ENCODE data around the gene TRAIP.
"Not testable (repeated sequence)": the region's sequence is repeated elsewhere in the genome, so short reads cannot be mapped to it uniquely, and the experiment has no call there.

DNA sequence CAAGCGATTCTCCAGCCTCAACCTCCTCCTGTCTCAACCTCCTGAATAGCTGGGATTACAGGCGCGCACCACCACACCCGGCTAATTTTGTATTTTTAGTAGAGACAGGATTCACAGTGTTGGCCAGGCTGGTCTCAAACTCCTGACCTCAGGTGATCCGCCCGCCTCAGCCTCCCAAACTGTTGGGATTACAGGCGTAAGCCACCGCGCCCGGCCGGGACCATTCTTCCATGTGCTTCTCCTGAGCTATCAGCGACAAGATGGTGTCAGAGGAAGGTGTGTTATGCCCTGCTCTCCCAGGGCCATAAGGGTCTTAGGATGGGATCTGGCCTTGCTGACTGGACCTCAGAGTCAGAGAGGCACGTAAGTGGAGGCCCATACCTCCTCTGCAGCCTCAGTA, 48.1 kb upstream of the TRAIP start:
- TF ChIP-seq, protein P1, sequence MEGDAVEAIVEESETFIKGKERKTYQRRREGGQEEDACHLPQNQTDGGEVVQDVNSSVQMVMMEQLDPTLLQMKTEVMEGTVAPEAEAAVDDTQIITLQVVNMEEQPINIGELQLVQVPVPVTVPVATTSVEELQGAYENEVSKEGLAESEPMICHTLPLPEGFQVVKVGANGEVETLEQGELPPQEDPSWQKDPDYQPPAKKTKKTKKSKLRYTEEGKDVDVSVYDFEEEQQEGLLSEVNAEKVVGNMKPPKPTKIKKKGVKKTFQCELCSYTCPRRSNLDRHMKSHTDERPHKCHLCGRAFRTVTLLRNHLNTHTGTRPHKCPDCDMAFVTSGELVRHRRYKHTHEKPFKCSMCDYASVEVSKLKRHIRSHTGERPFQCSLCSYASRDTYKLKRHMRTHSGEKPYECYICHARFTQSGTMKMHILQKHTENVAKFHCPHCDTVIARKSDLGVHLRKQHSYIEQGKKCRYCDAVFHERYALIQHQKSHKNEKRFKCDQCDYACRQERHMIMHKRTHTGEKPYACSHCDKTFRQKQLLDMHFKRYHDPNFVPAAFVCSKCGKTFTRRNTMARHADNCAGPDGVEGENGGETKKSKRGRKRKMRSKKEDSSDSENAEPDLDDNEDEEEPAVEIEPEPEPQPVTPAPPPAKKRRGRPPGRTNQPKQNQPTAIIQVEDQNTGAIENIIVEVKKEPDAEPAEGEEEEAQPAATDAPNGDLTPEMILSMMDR (IDR thresholded peaks at IDR 0.05) = not testable (repeated sequence)
- TF ChIP-seq POLR2A (IDR thresholded peaks at IDR 0.05; ENCODE audit: low read depth); POLR2AphosphoS5 (IDR thresholded peaks at IDR 0.05); EP300 (IDR thresholded peaks at IDR 0.05): not testable (repeated sequence)
